HFFc6 (cell line): Measurements from ENCODE around the gene SPEF2. TPM values are rescaled to one million over a fixed set of nuclear protein-coding genes. Genes with fewer than 3 reads are reported as not detected.
A peak's percentile ranks its signal among the peaks of the same experiment; 100 is the strongest.

ENCODE experiments used
- DNase-seq: peaks from one replicate; pipeline ENCODE4 v3.0.0-alpha.2; 2018
- H3K27ac Mint-ChIP-seq: 2 replicates; pipeline ENCODE4 v1.8.0; 2020; ENCODE audit warnings: mild to moderate bottlenecking, mixed read lengths
- H3K27me3 Mint-ChIP-seq: 2 replicates; pipeline ENCODE4 v1.8.0; 2021; ENCODE audit warnings: mild to moderate bottlenecking, moderate library complexity, mixed read lengths; ENCODE audit not compliant: insufficient read depth
- H3K36me3 Mint-ChIP-seq: 2 replicates; pipeline ENCODE4 v1.8.0; 2021; ENCODE audit warnings: low read depth, mixed read lengths
- H3K4me1 Mint-ChIP-seq: 2 replicates; pipeline ENCODE4 v1.8.0; 2020; ENCODE audit warnings: low read depth, mixed read lengths
- H3K4me3 Mint-ChIP-seq: 2 replicates; pipeline ENCODE4 v1.8.0; 2020; ENCODE audit warnings: mild to moderate bottlenecking, moderate library complexity, mixed read lengths
- H3K9me3 Mint-ChIP-seq: 2 replicates; pipeline ENCODE4 v1.8.0; 2020; ENCODE audit warnings: mild to moderate bottlenecking, mixed read lengths
- total RNA-seq, 6 experiments: library from RNA; stranded (reverse); fragmentation: NEBNext Ultra II Directional; extraction: Animal tissue kit (Norgen Biotek cat#: 25700); gene quantifications; 2 replicates in 1 of 6; 3 replicates in 5 of 6; pipeline ENCODE4 v1.2.3, GENCODE V29; 2021
- TF ChIP-seq, protein P1 (sequence below): fragments of 200-600 bp; sonication (generic); IDR thresholded peaks from 2 replicates; pipeline ENCODE4 v1.5.0; 2021; ENCODE audit warnings: antibody characterized with exemption, mild to moderate bottlenecking

Gene SPEF2
- total RNA-seq, 6 experiments from 2014 or later, result 1.5 to 4.0 (median 2.3) TPM

DNA sequence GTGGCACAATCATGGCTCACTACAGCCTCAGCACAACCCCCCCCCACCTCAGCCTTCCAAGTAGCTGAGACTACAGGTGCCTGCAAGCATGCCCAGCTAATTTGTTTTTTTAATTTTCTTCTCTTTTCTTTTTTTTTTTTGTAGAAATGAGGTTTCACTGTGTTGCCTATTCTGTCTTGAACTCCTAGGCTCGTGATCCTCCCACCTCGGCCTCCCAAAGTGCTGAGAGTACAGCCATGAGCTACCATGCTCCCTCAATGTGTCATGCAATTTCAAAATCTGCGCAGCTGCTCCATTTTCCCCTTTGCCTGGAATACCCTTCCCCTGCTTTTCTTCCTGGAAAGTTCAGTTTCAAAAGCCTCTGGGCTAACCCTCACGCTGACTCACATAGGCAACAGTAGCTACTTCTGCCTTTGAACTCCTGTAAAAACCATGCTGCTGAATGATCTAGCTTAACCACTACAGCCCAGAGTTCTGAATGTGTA, 168.0 kb downstream of the SPEF2 start:
- H3K27ac Mint-ChIP-seq, result no peak overlapping the region

DNA sequence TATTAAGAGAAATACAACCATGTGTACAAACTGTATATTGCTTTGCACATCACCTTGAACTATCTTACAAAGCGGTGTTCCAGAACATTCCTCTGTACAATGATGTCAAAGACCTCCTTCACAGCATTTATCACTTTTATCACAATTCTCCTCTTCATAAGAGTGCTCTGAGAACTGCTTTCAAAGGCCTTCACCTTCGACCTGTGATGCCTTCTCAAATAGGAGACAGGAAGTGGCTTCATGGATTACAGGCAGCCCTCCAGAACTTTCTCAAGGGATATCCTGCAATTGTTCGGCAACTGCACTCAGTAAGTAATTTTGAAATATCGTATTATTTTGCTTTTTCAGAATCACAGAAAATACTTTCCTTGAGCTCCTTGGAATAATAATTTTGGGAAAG, 171.1 kb downstream of the SPEF2 start:
- Mint-ChIP-seq H3K4me1 (peaks cover 50% of the 10 kb centered on the region), H3K4me3 (no peak overlapping the region), H3K27me3 (no peaks in the 10 kb centered on the region), H3K36me3 (no peaks in the 10 kb centered on the region), H3K9me3 (no peaks in the 10 kb centered on the region), H3K27ac (no peak overlapping the region)
- TF ChIP-seq, protein P1, sequence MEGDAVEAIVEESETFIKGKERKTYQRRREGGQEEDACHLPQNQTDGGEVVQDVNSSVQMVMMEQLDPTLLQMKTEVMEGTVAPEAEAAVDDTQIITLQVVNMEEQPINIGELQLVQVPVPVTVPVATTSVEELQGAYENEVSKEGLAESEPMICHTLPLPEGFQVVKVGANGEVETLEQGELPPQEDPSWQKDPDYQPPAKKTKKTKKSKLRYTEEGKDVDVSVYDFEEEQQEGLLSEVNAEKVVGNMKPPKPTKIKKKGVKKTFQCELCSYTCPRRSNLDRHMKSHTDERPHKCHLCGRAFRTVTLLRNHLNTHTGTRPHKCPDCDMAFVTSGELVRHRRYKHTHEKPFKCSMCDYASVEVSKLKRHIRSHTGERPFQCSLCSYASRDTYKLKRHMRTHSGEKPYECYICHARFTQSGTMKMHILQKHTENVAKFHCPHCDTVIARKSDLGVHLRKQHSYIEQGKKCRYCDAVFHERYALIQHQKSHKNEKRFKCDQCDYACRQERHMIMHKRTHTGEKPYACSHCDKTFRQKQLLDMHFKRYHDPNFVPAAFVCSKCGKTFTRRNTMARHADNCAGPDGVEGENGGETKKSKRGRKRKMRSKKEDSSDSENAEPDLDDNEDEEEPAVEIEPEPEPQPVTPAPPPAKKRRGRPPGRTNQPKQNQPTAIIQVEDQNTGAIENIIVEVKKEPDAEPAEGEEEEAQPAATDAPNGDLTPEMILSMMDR, result no peak
- DNase-seq, result no peak

More for the DNA sequence above, 168.0 kb downstream of the SPEF2 start:
- DNase-seq, result no peak
- Mint-ChIP-seq H3K9me3 (no peaks in the 10 kb centered on the region), H3K36me3 (no peaks in the 10 kb centered on the region), H3K4me3 (no peak overlapping the region), H3K27me3 (no peaks in the 10 kb centered on the region), H3K4me1 (peaks cover 56% of the 10 kb centered on the region)
- TF ChIP-seq, protein P1, result no peak

DNA sequence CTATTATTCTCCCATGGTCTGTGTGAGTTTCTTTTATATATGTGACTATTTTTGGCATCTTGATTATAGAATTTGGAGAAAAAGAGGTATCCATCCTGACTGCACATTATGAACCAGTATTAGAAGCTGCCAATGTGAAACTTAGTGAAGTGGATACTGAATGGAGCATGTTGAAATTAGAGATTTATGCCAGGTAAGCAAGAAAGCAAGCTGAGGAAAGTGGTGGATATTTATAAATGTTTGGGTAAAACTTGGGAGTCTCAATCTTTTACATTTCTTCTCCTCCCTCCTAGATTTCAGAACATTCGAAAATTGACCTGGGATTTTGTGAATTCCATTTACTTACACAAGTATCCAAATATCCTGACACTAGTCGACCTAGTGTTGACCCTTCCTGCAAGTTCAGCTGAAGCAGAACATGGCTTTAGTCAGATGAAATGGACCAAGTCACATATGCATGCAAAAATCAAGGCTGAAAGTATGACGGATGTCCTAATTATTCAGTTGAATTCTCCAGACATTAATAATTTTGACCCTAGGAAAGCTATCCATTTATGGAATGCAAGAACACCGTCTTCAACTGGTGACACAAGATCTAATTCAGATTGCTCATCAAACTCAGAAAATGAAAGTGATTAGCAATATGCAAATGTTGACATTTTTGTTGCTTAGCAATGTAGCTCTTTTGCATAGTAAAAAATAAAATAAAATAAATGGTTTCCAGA, 172.2 kb downstream of the SPEF2 start:
- Mint-ChIP-seq H3K27ac (peak overlapping the region; percentile 81), H3K36me3 (no peaks in the 10 kb centered on the region), H3K27me3 (no peaks in the 10 kb centered on the region), H3K4me3 (peak overlapping the region; percentile 58), H3K9me3 (no peaks in the 10 kb centered on the region), H3K4me1 (peaks cover 44% of the 10 kb centered on the region)
- peak; percentile 57 for DNase-seq
- TF ChIP-seq, protein P1, result no peak

DNA sequence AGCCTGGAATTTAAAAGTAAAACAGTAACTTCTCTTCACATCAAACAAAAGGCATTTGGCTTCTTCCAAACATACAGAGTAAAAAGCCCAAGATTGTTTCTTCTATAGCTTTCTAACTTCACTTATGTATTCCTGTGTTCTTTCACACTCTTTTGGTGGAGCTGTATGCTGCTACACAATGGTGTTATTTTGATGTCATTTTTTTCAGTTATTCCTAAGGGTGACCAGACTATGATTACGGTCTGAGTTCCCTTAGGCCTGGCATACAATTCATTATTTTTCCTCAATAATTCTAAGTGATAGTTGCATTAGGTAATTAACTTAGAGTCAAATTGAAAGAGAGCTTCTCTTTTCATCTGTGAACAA, 172.8 kb downstream of the SPEF2 start:
- Mint-ChIP-seq H3K4me3 (peak overlapping the region; percentile 58), H3K27me3 (no peaks in the 10 kb centered on the region), H3K4me1 (peaks cover 47% of the 10 kb centered on the region), H3K36me3 (no peaks in the 10 kb centered on the region), H3K27ac (peak overlapping the region; percentile 81), H3K9me3 (no peaks in the 10 kb centered on the region)
- TF ChIP-seq, protein P1, result no peak
- no peak for DNase-seq

DNA sequence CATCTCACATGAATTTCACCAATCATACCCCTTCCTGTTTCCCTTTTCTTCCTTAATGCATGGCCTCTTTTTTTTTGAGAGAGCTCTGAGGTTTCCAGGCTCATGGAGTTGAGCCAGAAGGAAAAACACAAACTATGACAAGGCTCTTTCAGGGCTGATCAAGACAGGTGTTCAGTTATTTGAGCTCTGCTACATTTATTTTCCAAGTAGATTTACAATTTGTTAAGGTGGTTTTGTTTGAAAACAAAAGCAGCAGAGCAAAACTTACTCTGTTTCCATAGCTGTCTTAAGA, 176.6 kb downstream of the SPEF2 start:
- no peaks in the 10 kb centered on the region for H3K36me3 Mint-ChIP-seq
- H3K27ac Mint-ChIP-seq, result no peak overlapping the region
- peaks cover 1% of the 10 kb centered on the region; the same call in 1 of the 2 replicates for H3K27me3 Mint-ChIP-seq
- no peak overlapping the region for H3K4me3 Mint-ChIP-seq
- TF ChIP-seq, protein P1, result no peak
- H3K4me1 Mint-ChIP-seq, result peaks cover 40% of the 10 kb centered on the region
- H3K9me3 Mint-ChIP-seq, result no peaks in the 10 kb centered on the region
- DNase-seq, result no peak
